DMS 273 treated with DMSO at 0.1 percent for 48 hours (cell line): ENCODE measurements around the gene FUBP3.
"Not testable (repeated sequence)": the region's sequence is repeated elsewhere in the genome, so short reads cannot be mapped to it uniquely, and the experiment has no call there.

Source experiments
- DNase-seq: peaks from one replicate; lab custom pipeline; 2025; lab: John Stamatoyannopoulos, UW

FUBP3 gene

DNA sequence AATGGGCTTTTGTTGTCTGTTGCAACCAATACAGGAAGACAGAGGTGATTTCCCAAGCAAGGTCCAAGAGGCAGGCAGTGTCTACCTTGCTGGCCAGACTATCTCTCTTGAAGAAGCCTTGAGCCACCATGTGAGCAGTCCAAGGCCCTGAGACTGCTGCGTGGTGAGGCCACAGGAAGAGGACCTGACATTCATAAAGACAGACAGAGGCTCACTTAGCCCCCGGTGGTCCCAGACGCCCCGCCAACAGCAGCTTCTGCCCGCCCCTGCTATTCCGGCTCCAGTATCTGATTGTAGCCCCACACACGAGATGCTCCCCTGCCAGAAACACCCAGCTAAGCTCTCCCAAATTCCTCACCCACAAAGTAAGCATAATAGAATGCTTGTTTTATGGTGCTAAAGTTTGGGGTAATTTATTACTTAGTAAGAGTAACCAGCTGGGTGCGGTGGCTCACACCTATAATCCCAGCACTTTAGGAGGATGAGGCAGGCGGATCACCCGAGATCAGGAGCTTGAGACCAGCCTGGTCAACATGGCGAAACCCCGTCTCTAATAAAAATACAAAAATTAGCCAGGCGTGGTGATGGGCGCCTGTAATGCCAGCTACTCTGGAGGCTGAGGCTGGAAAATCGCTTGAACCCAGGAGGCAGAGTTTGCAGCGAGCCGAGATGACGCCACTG, 22.8 kb upstream of the FUBP3 start:
- no peak for DNase-seq

DNA sequence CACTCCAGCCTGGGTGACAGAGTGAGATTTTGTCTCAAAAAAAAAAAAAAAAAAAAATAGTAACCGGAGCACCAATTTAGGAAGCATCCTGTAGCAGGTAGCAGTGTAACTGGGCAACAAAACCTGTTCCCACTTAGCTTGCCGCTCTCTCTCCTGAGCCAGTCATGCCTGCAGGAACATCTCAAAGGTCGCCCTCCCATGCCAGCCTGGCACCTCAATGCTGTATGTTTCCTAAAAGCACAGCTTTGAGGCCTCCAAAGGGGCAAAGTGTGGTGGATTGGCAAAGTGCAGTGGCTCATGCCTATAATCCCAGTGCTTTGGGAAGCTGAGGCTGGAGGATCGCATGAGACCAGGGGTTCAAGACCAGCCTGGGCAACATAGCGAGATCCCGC, 22.3 kb upstream of the FUBP3 start:
- no peak for DNase-seq

DNA sequence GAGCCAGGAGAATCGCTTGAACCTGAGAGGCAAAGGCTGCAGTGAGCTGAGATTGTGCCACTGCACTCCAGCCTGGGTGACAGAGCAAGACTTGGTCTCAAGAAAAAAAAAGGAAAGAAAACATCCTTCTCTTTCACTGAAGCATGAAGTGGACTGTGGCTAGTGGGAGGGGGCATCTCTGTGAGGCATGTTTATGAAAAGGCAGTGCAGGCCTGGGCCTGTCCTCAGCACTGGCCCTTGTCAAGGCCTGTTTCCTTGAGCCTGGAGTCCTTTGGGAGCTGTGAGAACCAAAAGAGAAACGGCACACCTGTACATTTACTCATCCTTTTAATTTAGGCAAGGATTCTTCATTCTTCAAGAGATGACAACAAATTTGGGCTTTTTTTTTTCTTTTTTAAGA, 18.3 kb upstream of the FUBP3 start:
- no peak for DNase-seq

DNA sequence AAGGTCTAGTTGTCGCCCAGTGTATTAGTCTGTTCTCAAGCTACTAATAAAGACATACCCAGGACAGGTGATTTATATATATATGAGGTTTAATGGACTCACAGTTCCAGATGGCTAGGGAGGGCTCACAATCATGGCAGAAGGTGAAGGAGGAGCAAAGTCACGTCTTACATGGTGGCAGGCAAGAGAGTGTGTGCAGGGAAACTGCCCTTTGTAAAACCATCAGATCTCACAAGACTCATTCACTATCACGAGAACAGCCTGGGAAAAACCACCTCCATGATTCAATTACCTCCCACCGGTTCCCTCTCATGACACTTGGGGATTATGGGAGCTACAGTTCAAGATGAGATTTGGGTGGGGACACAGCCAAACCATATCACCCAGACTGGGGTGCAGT, 16.9 kb upstream of the FUBP3 start:
- DNase-seq: not testable (repeated sequence)

DNA sequence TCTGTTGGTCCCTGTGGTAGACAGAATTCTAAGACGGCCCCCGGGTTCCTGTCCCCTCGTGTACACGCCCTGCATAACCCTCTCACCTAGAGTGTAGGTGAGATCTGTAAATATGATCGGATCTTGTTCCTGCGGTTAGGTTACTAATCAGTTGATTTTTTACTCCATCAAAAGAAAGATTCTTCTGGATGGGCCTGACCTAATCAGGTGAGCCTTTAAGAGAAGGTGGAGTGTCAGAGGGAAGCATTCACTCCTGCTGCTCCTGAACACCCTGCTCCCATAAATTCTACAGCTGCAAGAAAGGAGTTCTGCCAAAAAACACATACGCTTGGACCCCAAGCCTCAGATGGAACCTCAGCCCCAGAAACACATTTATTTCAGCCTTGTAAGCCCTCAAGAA, 15.6 kb upstream of the FUBP3 start:
- no peak for DNase-seq

DNA sequence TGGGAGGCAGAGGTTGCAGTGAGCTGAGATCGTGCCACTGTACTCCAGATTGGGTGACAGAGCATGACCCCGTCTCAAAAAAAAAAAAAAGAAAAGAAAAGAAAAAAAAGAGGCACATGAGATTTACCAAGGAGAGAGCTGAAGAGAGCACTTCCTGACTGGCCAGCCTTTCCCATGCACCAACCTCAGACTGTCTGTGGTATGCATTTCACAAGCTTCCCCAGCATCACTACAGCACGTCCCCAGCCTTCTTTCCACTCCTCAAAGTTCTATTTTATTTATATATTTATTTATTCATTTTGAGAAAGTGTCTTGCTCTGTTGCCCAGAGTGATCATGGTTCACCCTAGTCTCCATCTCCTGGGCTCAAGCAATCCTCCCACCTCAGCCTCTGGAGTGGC, 13.6 kb upstream of the FUBP3 start:
- DNase-seq: no peak

DNA sequence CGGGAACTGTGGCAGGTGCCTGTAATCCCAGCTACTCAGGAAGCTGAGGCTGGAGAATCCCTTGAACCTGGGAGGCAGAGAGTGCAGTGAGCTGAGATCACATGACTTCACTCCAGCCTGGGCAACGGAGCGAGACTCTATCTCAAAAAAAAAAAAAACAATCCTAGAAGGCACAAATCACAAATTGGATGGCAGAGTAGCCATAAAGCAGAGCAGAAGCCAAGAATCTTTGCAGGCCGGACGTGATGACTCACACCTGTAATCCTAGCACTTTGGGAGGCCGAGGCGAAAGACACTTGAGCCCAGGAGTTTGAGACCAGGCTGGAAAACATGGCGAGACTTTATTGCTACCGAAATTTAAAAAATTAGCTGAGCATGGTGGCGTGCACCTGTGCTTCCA, 9.2 kb upstream of the FUBP3 start:
- no peak for DNase-seq

DNA sequence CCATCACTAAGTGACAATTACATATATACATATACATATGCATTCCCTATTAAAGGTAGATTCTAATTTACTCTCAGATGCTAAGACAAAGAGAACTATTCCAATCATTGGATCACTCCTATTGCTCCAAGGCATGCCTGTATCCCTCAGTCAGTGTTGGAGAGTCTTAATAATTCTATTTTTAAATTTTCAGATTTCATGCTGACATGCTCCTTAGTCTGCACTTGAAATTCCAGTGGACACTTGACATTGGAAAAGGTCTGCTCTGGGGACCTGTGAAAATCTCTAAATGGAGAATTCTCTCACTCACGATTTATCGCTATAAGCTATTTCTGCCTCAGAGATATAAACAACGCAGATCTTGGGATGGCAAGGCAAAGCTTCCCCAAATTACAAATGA, 3.9 kb upstream of the FUBP3 start:
- DNase-seq: no peak

DNA sequence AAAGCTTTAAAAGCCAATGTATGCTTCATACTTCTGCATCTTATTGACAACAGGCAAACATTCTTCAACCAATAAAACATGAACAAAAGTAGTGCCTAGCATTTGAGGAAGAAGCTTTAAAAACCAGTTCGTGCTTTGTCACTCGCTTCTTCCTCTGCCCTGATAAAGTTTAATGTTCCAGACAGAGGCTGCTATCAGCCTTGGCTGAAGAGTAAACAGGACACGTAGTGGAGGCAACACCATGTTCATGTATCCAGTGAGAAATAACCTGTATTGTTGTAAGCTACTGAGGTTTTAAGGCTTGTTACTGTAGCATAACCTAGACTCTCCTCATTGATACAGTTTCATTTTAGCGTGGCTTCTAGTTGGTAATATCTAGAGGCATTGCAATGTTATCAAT, 3.2 kb upstream of the FUBP3 start:
- DNase-seq: no peak

DNA sequence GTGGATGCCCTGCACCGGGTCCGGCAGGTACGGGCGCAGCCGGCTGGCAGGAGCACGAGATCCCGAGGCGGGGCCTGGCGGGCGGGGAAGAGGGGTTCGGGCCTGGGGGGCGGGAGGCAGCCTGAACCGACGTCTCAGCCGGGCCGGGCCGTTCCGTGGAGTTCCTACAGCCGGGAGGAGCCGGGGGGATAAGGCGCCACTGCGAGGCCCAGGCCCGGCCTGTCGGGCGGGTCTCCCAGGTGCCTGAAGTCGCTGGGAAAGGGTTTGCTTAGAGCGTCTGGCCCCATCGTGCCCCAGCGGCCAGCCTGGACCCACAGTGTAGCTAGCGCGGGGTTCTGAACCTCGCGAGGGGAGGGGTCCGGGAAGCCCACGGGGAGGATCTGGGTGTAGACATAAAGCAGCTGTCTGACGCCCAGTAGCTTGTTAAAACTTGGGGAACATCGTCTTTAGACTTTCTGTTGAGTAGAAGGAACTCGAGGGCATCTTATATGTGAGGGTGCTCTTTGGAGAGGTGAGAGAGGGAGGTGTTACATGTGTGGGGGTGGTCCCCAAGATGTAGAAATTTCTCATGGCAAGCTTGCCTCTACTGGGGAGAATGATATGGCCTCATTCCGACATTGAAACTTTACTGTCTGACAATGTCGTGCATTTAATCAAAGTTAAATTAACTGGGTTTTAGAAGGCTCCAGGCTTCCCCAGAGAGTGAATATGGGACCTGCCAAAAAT, 524 bp downstream of the FUBP3 start:
- DNase-seq: no peak

DNA sequence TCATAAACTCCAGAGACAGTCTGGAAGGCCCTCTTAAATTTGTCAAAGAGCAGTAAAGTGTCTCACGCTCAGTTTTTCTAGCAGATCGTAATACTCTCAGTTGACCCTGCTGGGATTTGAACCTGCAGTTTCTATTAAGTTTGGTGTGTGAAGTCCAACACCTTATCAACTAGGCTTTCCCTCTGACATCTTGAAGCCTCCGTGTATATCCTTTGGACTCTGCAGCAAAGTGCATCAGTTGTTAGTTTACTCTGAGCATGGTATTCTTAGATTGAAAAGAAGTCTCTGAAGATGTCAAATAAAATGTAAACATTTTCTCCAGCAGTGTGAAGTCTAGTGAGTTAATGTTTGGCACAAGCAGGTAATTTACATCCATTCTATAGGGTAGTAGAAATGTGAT, 2.4 kb downstream of the FUBP3 start:
- no peak for DNase-seq

DNA sequence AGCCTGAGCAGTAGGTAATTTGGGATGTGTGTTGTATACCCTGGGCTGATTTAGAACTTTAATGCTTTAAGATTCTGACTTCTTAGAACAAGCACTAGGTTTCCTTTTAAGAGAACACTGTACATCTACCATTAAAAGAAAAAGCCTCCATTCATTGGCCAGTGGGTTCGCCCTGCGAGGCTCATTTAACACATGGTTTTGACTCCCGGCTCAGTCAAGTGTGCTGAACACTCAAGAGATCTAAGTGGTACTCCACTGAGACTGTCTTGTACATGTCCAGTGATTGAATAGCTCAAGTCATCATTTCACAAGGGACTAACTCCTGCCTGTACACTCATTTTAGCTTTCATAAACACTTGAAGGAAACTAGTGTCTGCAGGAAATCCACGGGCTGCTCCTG, 3.9 kb downstream of the FUBP3 start:
- no peak for DNase-seq

DNA sequence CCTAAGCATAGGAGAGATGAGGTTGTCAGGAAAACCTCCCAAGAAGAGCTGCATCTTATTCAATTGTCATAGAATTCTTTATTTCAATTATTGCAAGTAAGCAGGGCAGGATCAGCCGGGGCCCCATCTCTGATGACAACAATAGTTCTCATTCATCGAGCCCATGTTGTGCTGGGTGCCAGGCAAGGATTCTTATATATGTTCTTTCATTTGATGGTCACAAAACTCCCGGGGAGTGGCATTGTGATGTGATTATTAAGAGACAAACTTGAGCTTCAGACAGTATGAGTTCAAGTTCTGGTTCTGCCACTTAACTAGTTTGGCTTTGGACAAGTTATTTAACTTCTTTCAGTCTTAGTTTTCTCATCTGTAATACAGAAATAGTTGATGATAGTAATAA, 8.5 kb downstream of the FUBP3 start:
- no peak for DNase-seq

DNA sequence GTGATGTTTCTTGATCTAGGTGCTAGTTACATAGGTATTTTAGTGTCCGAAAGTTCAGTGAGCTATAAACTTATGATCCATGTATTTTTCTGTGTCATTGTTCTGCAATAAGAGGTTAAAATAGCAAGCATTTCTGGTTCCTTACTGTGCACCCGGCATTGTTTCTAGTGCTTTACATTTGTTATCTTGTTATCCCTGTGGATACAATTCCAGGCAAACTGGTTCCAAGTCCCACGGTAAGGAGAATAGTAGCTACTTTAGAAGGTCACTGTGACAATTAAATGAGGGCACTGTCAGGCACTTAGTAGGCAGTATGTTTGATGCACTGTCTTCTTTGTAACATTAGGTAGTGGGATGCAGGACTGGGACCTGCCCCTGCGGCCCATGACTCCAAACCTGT, 9.0 kb downstream of the FUBP3 start:
- DNase-seq: no peak

DNA sequence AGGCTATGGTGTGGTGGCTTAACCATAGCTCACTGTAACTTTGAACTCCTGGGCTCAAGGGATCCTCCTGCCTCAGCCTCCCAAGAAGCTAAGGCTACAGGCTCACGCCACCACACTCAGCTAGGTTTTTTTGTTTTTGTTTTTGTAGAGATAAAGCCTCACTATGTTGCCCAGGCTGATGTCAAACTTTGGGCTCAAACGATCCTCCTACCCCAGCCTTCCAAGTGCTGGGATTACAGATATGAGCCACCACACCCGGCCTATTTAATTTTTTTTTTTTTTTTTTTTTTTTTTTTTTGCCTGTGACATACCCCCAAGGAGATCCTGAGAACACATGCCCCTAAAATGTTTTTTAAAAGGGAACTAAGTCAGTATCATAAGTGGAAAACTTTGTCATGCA, 10.4 kb downstream of the FUBP3 start:
- DNase-seq: no peak

DNA sequence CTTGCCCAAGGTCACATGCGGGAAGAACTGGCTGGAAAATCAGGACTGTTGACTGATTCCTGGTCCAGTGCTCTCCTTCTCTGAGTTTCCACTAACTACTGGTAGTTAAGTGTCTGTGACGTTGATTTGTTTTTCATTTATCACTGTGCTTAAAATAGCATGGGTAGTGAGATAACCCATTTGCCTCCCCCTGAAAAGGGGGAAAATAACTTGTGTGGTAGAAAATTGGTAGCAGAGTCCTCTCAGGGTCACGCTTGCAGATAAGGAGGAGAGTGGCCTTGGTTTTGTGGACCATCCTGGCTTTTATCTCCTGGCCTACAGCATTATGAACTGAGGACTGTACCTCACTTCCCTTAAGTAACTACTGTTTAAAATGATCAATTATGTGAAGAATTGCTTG, 10.9 kb downstream of the FUBP3 start:
- DNase-seq: no peak

DNA sequence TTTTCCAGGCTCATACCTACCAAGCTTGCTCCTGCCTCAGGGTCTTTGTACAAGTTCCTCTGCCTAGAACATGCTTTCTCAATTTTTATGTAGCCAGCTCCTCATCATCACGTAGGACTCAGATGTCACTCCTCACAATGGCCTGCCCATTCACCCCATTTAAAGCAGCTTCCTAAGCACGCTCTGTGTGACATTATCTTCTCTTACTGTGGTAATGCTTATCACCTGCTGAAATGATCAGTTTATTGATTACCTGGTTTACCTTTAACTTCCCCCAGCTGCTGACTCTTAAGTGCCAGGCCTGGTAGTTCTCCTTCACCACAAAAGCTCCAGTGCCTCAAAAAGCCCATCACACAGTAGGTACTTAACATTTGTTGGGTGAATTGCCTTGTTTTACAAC, 13.6 kb downstream of the FUBP3 start:
- DNase-seq: no peak

DNA sequence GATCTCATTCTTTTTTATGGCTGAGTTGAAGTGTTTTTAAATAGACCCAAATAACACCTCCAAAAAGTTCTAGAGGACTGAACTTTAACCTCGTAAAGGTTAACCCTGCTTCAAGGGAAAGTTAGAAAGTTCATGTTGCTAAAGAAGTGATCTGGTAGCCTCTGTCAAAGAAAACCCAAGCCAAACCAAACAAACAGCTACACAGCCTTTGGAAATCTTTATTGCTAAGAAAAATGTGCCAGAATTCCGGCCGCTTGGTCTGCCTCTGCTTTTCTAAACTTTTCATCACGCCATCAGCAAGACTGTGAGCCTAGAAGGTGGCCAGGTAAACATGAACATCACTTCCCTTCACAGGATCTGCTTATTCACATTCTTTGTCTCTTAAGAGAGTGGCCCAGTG, 17.9 kb downstream of the FUBP3 start:
- DNase-seq: no peak

DNA sequence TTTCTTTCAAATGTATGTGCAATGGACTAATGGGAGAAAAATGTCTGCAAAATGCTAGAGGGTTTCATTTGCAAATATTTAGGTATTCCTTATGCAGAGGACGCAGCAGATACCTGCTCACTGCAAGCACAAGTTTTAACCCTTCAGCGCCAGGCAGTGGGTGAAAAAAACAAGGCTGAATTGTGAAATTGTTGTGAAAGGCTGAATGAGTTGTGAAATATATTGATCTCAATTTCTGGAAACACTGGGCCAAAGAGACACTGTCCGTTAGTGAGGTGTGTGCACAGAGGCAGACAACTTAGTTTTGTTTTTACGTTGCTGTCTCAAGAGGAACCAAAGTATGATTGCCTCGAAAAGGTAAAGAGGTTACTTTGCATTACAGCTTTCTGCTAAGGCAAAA, 18.8 kb downstream of the FUBP3 start:
- no peak for DNase-seq

DNA sequence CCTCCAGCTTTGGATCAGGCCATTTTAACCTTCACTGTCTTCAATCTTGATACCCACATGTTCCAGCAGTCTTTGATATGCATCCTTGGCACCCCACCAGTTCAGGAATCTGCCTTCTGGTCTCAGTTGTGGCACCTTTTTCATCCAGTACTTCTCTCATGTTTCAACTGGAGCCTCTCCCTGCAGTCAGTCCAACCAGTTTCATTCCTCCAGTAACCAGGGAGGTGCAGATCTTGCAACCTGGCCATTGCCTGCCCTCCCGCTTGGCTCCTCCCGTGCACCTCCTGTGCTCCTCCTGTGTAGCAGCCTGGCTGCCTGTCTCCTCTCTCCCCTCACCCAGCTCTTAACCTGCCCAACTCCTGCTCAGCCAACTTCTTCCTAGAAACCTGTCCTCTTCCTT, 20.2 kb downstream of the FUBP3 start:
- DNase-seq: no peak

DNA sequence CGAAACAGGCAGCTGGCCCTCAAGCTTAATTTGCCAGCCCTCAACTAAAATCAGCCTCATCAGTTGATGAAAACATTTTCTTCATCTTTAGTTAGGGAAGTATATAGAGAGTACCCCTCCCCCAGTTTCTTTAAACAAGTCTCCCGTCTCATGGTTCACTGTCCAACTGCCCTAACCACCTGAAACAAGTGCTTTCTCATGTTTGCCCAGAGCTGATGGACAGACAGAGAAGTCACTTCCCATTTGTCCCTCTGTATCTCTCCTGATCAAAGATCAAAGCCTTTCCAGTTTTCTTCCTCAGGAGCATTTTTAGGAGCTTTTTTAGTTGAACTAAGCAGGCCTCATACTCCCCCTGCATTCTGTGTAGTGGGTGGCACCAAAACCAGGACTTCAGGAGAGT, 21.7 kb downstream of the FUBP3 start:
- no peak for DNase-seq

DNA sequence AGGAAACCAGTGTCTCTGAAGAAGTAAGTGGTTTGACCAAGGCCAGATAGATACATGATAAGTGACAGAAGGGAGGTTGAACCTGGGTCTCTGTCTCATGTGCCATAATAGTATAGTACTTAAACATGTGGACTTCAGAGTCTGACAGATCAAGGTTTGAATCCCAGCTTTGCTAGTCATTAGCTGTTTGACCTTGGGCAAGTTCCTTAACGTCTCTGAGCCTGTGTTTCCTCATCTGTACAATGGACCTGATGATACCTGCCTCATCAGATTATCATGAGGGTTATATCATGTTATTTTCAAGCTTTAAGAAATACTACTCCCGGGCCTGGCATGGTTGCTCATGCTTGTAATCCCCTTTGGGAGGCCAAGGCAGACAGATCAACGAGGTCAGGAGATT, 24.9 kb downstream of the FUBP3 start:
- DNase-seq: no peak

DNA sequence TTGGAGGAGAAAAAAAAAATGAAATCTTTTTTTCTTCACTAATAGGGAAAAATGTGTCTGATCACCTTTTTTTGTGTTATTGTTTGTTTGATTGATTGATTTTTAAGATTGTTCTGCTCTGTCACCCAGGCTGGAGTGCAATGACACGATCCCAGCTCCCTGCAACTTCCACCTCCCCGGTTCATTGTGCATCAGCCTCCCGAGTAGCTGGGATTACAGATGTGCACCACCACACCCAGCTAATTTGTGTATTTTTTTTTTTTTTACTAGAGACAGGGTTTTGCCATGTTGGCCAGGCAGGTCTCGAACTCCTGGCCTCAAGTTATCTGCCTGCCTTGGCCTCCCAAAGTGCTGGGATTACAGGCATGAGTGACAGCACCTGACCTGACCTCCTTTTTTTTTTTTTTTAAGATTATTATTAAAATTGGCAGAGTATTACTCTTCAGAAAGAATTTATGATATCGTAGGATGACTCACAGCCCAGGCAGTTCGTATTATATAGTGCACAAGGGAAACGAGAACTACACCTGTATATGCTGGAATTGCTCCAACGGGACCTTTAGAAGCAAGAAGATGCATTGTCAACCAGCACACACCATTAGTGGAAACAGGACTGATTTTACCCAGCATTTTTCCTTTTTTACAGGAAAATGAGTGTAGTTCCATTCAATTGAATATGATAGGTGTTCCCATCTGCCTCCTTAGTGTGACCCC, 27.7 kb downstream of the FUBP3 start:
- no peak for DNase-seq
